Activated T-cell treated with anti-CD3 and anti-CD28 coated beads for 4 hours (primary cell): ENCODE results near the gene CYP2A6.
"Not testable (repeated sequence)": the region's sequence is repeated elsewhere in the genome, so short reads cannot be mapped to it uniquely, and the experiment has no call there.

Experiments
- DNase-seq: peaks from one replicate; pipeline ENCODE4 v3.0.0-alpha.2; 2020

Gene CYP2A6

GRCh38 chr19:40850277-40850676 is at the start of gene CYP2A6:
Gene CYP2A6, minus strand, starts transcription at chr19:40850447. Its CDS starts 21 bp downstream, at chr19:40850426.
- not testable (repeated sequence) for DNase-seq

- not testable (repeated sequence) for DNase-seq
Measured at GRCh38 chr19:40899964-40900363, 49.7 kb upstream of the CYP2A6 start.

- not testable (repeated sequence) for DNase-seq
Measured at GRCh38 chr19:40896843-40897789, 46.9 kb upstream of the CYP2A6 start.

- DNase-seq: no peak
Measured at GRCh38 chr19:40896418-40896796, 46.2 kb upstream of the CYP2A6 start.

GRCh38 chr19:40893112-40893511 is 42.9 kb upstream of the CYP2A6 start:
- DNase-seq: no peak

- DNase-seq: no peak
Measured at GRCh38 chr19:40889366-40889765, 39.1 kb upstream of the CYP2A6 start.

- no peak for DNase-seq
Measured at GRCh38 chr19:40888191-40888590, 37.9 kb upstream of the CYP2A6 start.

- DNase-seq: not testable (repeated sequence)
Measured at GRCh38 chr19:40884187-40884931, 34.1 kb upstream of the CYP2A6 start.

GRCh38 chr19:40882062-40882461 is 31.8 kb upstream of the CYP2A6 start, which contains the start of gene CYP2A7:
Gene CYP2A7, minus strand, starts transcription at chr19:40882231. Its CDS starts 21 bp downstream, at chr19:40882210.
- DNase-seq: not testable (repeated sequence)

- not testable (repeated sequence) for DNase-seq
Measured at GRCh38 chr19:40879349-40879748, 29.1 kb upstream of the CYP2A6 start.

GRCh38 chr19:40875526-40875951 is 25.3 kb upstream of the CYP2A6 start:
- peak; percentile 78 for DNase-seq

GRCh38 chr19:40874874-40875273 is 24.6 kb upstream of the CYP2A6 start:
- not testable (repeated sequence) for DNase-seq

- not testable (repeated sequence) for DNase-seq
Measured at GRCh38 chr19:40873873-40874272, 23.6 kb upstream of the CYP2A6 start.

- DNase-seq: no peak
Measured at GRCh38 chr19:40872209-40872608, 22.0 kb upstream of the CYP2A6 start.

- no peak for DNase-seq
Measured at GRCh38 chr19:40867701-40868100, 17.5 kb upstream of the CYP2A6 start.

- DNase-seq: not testable (repeated sequence)
Measured at GRCh38 chr19:40864739-40865496, 14.7 kb upstream of the CYP2A6 start.

- no peak for DNase-seq
Measured at GRCh38 chr19:40862785-40863184, 12.5 kb upstream of the CYP2A6 start.

GRCh38 chr19:40862333-40862732 is 12.1 kb upstream of the CYP2A6 start:
- DNase-seq: no peak

GRCh38 chr19:40858109-40858508 is 7.9 kb upstream of the CYP2A6 start:
- no peak for DNase-seq

- not testable (repeated sequence) for DNase-seq
Measured at GRCh38 chr19:40852467-40853152, 2.4 kb upstream of the CYP2A6 start.

- DNase-seq: not testable (repeated sequence)
Measured at GRCh38 chr19:40846722-40847121, 3.5 kb downstream of the CYP2A6 start.

- DNase-seq: peak; percentile 66
Measured at GRCh38 chr19:40843653-40844052, 6.6 kb downstream of the CYP2A6 start.
